Measurements from ENCODE around the gene ZMIZ1.

The ZMIZ1 gene

DNA sequence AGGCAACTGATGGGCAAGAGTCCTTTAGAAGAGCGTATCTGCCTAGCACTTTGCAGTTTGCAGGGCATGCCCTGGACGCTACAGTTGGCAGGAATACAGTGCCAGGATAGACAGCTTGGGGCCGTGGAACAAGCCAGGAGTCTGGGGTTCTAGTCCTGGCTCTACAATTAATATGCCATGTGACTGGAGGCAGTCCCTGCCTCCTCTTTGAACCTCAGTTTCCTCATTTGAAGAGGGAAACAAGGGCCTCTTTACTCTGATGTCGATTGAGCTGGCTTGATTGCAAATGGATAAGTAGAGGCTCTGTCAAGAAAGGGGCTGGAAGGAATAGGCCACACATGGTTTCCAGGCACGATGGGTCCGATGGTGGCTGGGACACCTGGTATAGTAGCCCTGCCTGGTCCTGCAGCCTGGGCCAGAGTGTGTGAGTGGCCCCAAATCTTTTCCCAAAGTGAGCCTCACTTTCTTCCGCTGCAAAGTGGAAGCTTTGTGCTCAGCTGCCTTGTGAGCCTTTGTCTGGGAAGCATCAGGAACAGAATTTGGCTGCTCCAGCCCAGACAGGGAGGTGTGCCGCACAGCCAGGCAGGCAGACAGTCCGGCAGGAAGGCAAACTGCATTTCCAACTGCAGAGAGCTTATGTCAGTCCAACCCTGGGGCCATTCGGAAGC, 167.1 kb downstream of the ZMIZ1 start:
- Histone ChIP-seq H3K4me2 (no peak overlapping the region), H3K4me1 (ENCODE audit: low read depth, poor library complexity, severe bottlenecking) (peaks cover 4% of the 10 kb centered on the region), H3K4me3 (IDR thresholded peaks at IDR 0.05; ENCODE audit: insufficient read depth, low read depth, low read length) (no peak overlapping the region), H3K27me3 (ENCODE audit: insufficient read depth, low read depth) (no peaks in the 10 kb centered on the region), H3K79me2 (ENCODE audit: insufficient read depth, low read depth) (no peaks in the 10 kb centered on the region), H2AFZ (ENCODE audit: low read depth) (no peak overlapping the region), H3K36me3 (ENCODE audit: insufficient read depth) (no peaks in the 10 kb centered on the region), H3K27ac (no peak overlapping the region), H4K20me1 (ENCODE audit: insufficient read depth) (no peaks in the 10 kb centered on the region), H3K9ac (no peak overlapping the region)
- TF ChIP-seq CTCF (conservative IDR thresholded peaks at IDR 0.05; ENCODE audit: low read depth, low read length) = no peak

DNA sequence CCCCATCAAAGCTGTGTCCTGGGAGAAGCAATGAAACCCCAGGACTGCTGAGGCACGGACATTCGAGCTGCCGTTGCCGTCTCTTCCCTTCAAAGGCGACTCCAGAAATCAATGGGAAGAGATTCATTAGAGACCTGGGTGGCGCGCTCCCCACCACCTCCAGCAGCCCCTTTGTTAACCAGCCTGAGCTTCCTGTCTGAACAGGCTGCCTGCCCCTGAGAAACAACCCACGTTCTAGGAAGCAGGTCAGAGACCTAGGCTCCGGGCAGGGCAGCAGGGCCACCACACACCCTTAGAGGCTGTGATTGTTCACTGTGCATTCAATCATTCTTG, 167.6 kb downstream of the ZMIZ1 start:
- Histone ChIP-seq H3K27ac (no peak overlapping the region), H3K79me2 (ENCODE audit: insufficient read depth, low read depth) (no peaks in the 10 kb centered on the region), H3K4me3 (IDR thresholded peaks at IDR 0.05; ENCODE audit: insufficient read depth, low read depth, low read length) (no peak overlapping the region), H3K36me3 (ENCODE audit: insufficient read depth) (no peaks in the 10 kb centered on the region), H3K4me1 (ENCODE audit: low read depth, poor library complexity, severe bottlenecking) (peaks cover 8% of the 10 kb centered on the region), H4K20me1 (ENCODE audit: insufficient read depth) (no peaks in the 10 kb centered on the region), H2AFZ (ENCODE audit: low read depth) (no peak overlapping the region), H3K27me3 (ENCODE audit: insufficient read depth, low read depth) (no peaks in the 10 kb centered on the region), H3K9ac (no peak overlapping the region), H3K4me2 (no peak overlapping the region)
- no peak for TF ChIP-seq CTCF (conservative IDR thresholded peaks at IDR 0.05; ENCODE audit: low read depth, low read length)

DNA sequence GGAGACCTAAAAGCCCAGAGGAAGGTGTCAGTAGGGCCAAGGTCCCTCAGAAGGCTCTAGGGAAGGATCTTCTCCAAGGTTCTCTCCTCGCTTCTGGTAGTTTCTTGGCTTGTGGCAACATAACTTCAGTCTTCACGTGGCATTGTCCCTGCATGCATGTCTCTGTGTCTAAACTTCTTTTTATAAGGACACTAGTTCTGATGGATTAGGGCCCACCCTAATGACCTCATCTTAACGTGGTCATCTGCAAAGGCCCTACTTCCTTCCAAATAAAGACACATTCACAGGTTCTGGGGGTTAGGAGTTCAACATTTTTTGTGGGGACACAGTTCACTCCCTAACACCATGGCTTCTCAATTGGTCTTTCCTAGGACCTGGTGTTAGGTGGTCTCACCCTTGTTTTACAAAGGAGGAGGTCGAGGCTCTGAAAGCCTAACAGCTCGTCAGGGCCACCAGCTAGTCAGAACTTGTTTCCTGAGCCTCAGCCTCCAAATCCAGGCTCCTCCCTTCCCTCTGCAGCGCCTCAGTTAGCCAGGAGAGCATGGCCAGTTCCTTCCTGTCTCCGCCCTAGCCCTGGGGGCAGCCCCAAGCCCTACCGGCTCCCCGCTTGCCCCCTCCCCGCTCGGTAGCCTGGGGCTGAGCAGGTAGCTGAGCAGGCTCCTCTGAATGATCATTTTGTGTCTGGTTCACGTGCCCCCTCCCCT, 168.8 kb downstream of the ZMIZ1 start:
- Histone ChIP-seq H3K4me1 (ENCODE audit: low read depth, poor library complexity, severe bottlenecking) (peaks cover 14% of the 10 kb centered on the region), H3K9ac (no peak overlapping the region), H3K79me2 (ENCODE audit: insufficient read depth, low read depth) (no peaks in the 10 kb centered on the region), H3K4me2 (no peak overlapping the region), H4K20me1 (ENCODE audit: insufficient read depth) (no peaks in the 10 kb centered on the region), H3K27me3 (ENCODE audit: insufficient read depth, low read depth) (no peaks in the 10 kb centered on the region), H3K27ac (no peak overlapping the region), H2AFZ (ENCODE audit: low read depth) (no peak overlapping the region), H3K4me3 (IDR thresholded peaks at IDR 0.05; ENCODE audit: insufficient read depth, low read depth, low read length) (no peak overlapping the region), H3K36me3 (ENCODE audit: insufficient read depth) (no peaks in the 10 kb centered on the region)
- no peak for TF ChIP-seq CTCF (conservative IDR thresholded peaks at IDR 0.05; ENCODE audit: low read depth, low read length)

DNA sequence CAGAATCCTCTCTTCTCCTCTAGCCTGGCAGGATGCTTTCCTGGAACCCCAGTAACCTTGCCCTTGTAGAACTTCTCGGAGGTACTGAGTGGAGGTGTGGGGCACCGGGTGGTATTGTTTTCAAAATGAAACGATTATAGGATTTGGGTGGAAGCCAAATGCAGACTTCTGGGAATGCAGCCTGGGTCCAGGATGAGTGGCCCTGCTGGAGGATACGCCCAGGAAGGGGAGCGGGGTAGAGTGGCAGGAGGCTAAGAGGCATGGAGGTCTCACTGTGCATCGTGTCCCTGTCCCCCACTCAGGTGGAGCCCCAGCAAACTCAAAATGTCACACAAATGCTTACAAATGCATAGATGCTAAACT, 169.4 kb downstream of the ZMIZ1 start:
- no peak overlapping the region for H3K4me2 ChIP-seq

More for the DNA sequence above, 169.4 kb downstream of the ZMIZ1 start:
- H3K79me2 ChIP-seq (ENCODE audit: insufficient read depth, low read depth) = no peaks in the 10 kb centered on the region
- no peak overlapping the region for H3K4me3 ChIP-seq (IDR thresholded peaks at IDR 0.05; ENCODE audit: insufficient read depth, low read depth, low read length)
- H3K27me3 ChIP-seq (ENCODE audit: insufficient read depth, low read depth) = no peaks in the 10 kb centered on the region
- no peak overlapping the region for H3K9ac ChIP-seq
- H3K27ac ChIP-seq = no peak overlapping the region
- no peaks in the 10 kb centered on the region for H3K36me3 ChIP-seq (ENCODE audit: insufficient read depth)
- peaks cover 14% of the 10 kb centered on the region for H3K4me1 ChIP-seq (ENCODE audit: low read depth, poor library complexity, severe bottlenecking)
- no peak overlapping the region for H2AFZ ChIP-seq (ENCODE audit: low read depth)
- TF ChIP-seq CTCF (conservative IDR thresholded peaks at IDR 0.05; ENCODE audit: low read depth, low read length) = no peak
- H4K20me1 ChIP-seq (ENCODE audit: insufficient read depth) = no peaks in the 10 kb centered on the region

Data from KMS-11 (cell line).